ENCODE results near the gene CSF3R.

DNA sequence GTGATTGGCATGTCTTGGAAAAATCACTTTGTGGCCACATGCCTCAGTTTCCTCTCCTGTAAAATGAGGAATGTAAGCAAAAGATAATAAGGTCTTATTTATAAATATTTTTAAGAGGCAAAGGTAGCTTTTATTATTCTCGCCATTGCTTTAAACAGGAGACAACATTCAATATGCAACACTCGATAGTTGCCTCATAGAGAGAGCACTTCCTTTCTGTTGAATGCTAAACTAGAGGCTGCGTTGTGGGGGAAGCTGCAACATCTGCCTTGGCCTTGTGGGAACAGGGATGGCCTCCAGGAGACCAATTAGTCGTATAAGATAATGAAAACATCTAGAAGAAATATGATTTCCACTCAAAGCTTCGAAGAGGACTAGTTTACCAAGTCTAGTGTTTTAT, 36.0 kb downstream of the CSF3R start:
- no peak for TF ChIP-seq POLR2A (IDR thresholded peaks at IDR 0.05; ENCODE audit: low read depth, low read length)
- TF ChIP-seq, protein P1, sequence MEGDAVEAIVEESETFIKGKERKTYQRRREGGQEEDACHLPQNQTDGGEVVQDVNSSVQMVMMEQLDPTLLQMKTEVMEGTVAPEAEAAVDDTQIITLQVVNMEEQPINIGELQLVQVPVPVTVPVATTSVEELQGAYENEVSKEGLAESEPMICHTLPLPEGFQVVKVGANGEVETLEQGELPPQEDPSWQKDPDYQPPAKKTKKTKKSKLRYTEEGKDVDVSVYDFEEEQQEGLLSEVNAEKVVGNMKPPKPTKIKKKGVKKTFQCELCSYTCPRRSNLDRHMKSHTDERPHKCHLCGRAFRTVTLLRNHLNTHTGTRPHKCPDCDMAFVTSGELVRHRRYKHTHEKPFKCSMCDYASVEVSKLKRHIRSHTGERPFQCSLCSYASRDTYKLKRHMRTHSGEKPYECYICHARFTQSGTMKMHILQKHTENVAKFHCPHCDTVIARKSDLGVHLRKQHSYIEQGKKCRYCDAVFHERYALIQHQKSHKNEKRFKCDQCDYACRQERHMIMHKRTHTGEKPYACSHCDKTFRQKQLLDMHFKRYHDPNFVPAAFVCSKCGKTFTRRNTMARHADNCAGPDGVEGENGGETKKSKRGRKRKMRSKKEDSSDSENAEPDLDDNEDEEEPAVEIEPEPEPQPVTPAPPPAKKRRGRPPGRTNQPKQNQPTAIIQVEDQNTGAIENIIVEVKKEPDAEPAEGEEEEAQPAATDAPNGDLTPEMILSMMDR (IDR thresholded peaks at IDR 0.05; ENCODE audit: extremely low read depth in 1 of 2, insufficient read depth in 1 of 2, low read depth in 1 of 2, low read length in 2 of 2), result no peak
- TF ChIP-seq, protein P2, sequence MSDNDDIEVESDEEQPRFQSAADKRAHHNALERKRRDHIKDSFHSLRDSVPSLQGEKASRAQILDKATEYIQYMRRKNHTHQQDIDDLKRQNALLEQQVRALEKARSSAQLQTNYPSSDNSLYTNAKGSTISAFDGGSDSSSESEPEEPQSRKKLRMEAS (IDR thresholded peaks at IDR 0.05; ENCODE audit: insufficient read depth, insufficient read length), result no peak
- TF ChIP-seq EZH2 (IDR thresholded peaks at IDR 0.05; ENCODE audit: borderline replicate concordance, low read depth, low read length, severe bottlenecking), result no peak
- no peak for TF ChIP-seq POLR2AphosphoS5 (IDR thresholded peaks at IDR 0.05; ENCODE audit: insufficient read depth, low read depth, low read length)
- TF ChIP-seq FOS (IDR thresholded peaks at IDR 0.05; ENCODE audit: borderline replicate concordance, insufficient read depth, low read length), result no peak
- no peak for TF ChIP-seq MYC (IDR thresholded peaks at IDR 0.05; ENCODE audit: low read depth, low read length)
- no peak for TF ChIP-seq GATA2 (IDR thresholded peaks at IDR 0.05; ENCODE audit: insufficient read depth, insufficient read length, low read depth, low read length)
- no peak for TF ChIP-seq JUN (IDR thresholded peaks at IDR 0.05; ENCODE audit: borderline replicate concordance, insufficient read depth, insufficient read length, low read depth)

All from endothelial cell of umbilical vein (primary cell).